IPS DF 4.7 (cell line): Measurements from ENCODE around the gene HHIPL2.

ENCODE experiments used
- DNase-seq: peaks from one replicate; pipeline ENCODE4 v3.0.0-alpha.2; 2013; ENCODE audit warnings: low spot score; ENCODE audit errors: extremely low read depth

Gene HHIPL2

DNA sequence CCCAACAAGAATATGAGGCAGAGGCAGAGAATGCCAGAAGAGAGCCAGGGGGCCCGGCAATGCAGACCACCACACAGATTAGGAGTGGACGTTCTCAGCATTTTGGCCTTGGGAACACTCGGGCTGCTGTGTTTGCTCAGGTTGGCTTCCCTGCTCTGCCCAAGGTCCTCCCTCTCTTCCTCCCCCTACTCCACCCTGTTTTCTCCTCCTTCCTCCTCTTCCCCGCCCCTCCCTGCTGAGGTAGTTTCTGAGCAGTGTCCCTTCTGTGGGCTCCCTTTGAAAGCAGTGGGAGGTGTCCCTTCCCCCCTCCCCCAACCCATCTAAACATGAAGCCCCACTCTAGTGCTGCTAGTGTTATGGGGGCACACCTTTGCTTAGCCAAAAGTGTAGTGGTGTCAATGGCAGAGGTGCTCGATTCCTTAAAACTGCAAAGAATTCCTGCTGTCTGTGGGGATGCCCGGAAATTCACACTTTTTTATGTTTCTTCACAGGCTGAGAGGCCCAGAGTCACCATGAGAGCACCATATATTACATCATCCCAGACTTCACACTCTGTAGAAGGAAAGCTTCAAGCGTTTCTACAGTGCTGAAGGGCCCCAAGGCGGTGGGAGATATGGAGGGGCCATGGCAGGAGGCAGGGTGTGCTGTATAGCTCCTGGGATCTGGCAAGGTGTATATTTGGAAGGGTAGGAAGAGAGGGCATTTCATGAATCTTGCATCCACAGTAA is at the start of gene HHIPL2:
HHIPL2 (minus strand) TSS at position 161 of the 728 bp plus-strand sequence; CDS start at position 101, 60 bp downstream.
- DNase-seq, result no peak

DNA sequence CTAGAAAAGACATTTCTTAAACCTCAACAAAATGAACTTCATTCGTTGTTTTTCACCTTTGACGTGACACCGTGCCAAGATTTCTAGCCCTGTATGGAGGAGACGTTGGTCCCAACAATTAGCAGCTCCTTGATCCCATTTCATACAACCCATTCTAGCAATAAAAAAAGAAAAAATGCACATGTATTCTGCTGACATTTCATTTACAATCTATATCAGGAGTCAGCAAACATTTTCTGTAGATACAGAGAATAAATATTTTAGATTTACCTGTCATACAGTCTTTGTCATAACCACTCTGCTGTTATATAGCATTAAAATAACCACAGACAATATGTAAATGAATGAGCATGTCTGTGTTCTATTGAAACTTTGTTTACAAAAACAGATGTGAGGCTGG is 48.8 kb upstream of the HHIPL2 start:
- DNase-seq, result no peak

DNA sequence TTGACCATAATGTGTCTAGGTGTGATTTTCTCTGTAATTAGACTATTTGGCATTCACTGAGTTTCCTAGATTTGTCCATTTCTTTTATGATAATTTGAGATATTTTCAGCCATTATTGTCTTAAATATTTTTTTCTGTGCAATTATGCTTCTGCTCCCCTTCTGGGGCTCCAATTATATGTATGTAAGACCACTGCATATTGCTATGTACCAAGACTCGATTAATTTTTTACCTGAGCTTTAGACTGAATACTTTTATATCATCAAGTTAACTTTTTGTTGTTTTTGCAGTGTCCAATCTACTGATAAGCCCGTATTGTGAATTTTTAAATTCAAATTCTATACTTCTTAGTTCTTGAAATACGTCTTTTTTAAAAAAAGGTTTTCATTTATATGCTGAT is 46.9 kb upstream of the HHIPL2 start:
- DNase-seq, result no peak

DNA sequence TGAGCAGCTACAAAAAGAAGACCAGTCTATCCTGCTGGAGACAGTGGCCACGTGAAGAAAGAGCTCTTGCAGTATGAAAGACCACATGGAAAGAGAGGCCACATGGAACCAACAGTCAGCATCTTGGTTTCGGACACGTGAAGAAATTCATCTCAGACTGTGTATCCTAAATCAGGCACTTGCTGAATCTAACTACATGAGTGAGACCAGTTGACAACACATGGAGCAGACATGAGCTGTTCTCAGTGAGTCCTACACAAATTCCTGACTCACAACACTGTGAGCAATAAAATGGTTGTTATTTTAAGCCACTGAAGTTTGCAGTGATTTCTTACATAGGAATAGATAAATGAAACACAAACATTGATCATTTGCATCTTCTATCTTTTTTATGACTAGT is 44.3 kb upstream of the HHIPL2 start:
- DNase-seq, result no peak

DNA sequence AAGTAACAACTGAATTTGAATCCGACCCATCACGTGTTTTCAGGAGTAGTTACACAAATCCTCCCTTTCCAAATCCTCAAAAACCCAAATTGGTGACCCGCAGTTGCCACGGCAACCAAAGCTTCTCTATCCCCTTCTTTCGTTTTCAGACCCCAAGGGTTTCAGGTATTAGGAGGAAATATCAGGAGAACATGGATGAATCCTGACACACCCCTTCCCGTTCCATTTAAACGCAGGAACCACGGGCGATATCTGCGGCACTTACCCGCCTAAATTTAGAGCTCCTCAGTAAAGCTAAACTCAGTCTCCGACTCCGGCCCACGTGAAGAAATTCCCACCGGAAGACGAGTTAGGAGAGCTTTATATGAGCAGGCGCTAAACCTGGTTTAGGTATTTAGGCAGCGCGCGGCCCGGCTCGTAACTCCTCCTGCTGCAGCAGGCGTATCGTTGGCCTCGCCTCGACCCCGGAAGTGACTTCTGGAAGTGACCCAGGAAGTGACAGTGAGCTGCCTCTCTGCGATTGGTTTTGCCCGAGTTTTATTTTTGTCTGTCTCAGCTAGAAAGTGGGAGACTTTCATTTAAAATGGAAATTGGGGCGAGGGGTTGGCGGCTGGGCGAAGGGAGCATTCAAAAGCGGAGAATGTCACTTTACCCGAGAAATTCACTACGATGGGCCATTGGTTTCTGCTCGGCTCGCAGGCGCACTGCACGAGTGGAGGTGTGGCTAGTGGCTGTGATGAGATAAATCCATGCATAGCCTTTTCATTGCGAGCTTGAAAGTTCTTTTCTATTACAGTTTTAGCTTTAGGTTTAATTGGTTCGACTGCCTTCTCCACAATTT is 41.8 kb upstream of the HHIPL2 start, which contains the start of gene TAF1A:
TAF1A (minus strand) TSS at position 472 of the 841 bp plus-strand sequence.
- peak; percentile 41 for DNase-seq

DNA sequence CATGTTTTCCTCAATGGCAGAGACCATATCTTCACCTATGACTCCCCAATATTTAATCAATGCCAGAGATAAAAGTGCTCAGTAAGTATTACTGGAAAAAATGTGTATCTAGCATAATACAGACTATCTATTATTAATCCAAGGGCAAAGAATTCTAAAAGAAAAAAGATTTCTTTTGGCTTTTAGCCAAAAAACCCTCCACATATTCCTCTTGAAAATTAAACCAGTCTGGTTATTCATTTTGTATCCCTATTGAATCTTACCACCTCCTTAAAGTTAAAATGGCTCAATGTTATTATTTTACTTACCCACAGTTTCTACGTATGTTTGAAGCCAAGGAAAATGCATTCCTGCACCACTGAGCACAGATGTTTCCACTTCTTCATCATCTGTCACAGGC is 40.2 kb upstream of the HHIPL2 start:
- no peak for DNase-seq

DNA sequence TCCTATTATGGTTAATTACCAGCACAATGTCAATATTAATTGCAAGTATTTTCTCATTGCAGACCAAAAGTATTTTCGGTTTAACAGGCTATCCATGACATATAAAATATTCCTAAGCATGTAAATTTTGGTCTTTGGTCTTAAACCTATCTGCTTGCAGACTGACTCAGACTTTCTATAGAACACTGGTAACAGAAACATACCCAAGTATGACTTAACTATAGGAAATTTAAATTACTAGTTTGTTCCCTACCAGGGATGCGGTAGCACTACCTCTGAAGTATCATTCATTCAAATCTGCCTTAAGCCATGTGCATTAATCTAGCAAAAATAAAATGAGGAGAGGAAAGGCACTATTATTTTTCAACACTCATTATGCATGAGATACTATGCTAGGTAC is 38.9 kb upstream of the HHIPL2 start:
- DNase-seq, result no peak

DNA sequence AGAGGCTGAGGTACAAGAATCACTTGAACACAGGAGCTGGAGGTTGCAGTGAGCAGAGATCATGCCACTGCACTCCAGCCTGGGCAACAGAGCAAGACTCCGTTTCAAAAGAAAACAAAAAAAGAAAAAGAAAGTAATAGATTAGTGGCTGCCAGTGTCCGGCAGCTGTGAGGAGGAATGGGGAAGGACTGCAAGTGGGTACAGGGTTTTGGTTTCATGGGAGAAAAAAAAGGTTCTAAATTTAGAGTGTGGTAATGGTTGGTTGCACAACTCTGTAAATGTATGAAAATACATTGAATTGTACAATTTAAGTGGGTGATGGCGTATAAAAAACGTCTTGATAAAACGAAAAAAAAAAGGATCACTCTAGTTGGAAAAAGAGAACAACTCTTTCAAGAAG is 35.2 kb upstream of the HHIPL2 start:
- no peak for DNase-seq

DNA sequence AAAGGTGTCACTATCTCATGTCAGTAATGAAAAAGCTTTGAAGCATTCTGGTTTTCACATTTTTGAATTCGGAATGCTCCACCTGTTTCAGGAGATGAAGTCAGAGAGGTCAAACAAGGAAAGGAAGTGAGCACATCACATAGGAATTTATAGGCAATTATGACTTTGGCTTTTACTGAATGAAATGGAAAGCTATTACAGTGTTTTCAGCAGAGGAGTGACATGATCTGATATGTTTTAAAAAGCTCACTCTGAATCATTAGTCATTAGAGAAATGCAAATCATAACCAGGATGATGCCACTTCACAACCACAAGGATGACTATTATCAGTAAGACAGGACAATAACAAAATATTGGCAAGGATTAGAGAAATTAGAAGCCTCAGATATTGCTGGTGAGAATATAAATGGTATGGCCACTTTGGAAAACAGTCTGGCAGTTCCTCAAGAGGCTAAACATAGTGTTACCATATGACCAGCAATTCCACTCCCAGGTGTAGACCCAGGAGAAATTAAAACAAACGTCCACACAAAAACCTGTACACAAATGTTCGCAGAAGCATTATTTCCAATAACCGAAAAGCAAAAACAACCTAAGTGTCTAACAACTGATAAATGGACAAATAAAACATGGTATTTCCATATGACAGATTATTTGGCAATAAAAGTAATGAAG is 34.3 kb upstream of the HHIPL2 start:
- DNase-seq, result no peak

DNA sequence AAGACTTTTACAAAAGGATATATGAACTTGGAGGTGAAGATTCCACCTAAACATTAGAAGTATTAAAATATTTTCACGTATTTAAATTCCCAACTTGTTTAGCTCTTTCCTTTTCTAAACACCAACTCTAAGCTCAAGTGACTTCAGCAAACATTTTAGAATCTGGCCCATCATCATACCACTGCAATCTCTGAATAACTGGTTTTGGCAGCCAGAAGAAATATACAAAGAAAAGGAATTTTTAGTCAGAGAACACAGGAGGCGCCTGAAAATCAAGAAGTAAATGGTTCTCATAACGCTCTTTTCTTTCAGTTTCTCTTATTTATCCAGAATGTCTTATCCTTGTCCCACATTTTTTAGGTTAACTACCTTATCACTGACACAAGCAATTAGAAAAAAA is 31.4 kb upstream of the HHIPL2 start:
- no peak for DNase-seq

DNA sequence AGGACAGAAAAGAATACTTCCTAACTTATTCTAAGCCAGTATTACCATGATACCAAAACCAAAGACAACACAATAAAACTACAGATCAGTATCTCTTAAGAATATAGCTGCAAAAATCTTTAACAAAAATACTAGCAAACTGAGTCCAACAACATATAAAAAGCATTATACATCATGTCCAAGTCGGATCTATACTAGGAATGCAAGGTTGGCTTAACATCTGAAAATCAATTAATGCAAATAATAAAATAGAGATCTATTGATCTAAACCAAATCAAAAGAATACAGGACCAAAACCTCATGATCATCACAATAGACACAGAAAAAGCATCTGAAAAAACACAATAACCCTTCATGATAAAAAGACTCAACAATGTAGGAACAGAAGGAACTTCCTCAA is 22.9 kb upstream of the HHIPL2 start:
- no peak for DNase-seq

DNA sequence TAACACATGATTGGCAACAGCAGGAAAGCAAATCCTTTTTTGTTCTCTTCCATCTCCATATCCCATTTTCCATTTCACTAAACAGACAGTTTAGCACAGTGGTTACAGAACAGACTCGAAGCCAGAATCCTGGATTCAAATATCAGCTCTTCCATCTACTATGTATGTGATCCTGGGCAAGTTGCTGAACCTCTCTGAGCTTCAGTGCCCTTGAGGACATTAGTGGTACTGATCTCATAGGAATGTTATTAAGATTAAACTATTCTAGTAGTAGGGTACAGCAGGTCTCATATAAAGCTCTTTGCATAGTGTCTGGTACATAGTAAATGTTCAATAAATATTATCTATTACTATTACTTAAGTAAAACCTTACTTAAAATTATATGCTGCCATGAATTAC is 13.8 kb upstream of the HHIPL2 start:
- no peak for DNase-seq

DNA sequence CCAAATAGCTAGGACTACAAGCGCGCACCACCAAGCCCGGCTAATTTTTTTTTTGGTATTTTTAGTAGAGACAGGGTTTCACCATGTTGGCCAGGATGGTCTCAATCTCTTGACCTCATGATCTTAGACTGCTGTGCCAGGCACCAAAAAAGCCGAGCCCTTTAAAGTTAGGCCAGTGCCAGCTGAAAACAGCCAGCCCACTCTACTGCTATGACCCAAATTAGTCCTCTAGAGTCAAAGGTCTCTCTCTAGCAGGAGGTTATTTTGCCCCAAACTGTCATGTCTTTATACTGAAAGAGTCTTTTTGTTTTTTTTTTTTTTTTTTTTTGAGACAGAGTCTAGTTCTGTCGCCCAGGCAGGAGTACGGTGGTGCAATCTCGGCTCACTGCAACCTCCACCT is 9.7 kb upstream of the HHIPL2 start:
- no peak for DNase-seq

DNA sequence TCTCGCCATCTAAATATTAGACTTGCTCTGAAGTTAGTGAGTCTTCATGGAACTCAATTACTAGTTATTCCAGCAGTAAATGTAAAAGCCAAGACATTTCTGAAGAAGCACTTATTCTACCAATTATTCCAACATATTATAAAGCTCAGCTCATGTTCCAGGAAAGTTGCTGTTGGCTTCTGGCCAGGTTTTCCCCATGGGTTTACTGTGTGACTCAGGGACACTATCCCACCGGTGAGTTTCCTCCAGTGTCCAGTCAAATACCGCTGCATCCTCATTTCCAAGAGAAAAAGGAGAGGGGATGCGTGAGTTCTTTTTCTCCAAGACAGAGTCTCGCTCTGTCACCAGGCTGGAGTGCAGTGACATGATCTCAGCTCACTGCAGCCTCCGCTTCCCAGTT is 9.2 kb upstream of the HHIPL2 start:
- DNase-seq, result no peak

DNA sequence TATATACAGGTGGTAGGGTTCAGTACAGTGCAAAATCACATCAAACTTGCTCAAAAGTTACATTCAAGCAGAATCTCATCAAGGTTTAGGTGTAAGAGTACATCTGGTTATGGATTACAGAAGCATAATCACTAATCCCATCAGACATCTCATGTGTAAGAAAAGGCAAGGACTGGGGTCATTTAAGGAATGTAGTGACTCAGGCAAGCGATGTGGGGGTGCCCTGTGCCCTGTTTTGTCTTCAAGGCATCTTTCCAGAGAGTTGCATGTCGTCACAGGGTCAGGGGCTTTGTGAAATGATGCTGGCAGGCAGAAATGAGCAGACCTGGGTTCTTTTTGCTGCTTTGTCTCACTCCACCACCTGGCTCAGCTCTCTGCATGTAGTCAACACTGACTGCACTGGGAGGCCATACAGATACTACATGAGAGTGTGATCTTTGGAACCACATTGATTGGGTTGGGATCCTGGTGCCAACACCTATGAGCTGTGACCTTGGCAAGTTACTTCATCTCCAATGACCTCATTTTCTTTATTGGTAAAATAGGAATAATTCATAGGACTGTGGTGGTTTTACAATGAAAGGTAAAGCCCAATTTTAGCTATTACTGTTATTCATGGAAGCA is 8.2 kb upstream of the HHIPL2 start:
- DNase-seq, result no peak

DNA sequence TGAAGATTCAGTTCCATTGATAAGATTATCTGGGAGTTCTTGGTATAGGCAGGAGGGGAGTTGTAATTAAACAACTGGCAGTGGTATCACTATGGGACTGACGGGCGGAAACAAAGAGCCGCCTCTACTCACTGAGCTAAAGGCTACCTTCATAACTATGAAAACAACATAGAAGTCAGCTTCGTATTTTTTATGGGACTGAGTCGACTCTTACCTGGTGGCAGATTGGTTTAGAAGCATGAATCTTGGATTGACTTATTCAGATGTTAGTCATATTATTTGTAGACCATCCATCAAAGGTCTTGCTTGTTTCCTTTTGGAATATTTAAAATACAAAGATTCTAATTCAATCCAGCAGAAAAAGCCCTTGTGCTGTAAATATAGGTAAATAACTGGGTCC is 6.3 kb upstream of the HHIPL2 start:
- DNase-seq, result no peak

DNA sequence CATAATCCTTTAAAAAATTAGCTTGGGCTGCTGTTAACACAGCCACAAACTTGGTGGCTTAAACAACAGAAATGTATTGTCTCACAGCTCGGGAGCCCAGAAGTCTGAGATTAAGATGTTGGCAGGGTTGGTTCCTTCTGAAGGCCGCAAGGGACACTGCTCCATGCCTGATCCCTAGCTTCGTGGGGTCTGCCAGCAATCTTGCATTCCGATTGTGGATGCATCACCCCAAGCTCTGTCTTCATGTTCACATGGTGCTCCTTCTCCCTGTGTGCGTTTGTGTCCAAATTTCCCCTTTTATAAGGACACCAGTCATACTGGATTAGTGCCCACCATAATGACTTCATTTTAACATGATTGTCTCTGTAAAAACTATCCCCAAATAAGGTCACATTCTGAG is 5.0 kb upstream of the HHIPL2 start:
- no peak for DNase-seq

DNA sequence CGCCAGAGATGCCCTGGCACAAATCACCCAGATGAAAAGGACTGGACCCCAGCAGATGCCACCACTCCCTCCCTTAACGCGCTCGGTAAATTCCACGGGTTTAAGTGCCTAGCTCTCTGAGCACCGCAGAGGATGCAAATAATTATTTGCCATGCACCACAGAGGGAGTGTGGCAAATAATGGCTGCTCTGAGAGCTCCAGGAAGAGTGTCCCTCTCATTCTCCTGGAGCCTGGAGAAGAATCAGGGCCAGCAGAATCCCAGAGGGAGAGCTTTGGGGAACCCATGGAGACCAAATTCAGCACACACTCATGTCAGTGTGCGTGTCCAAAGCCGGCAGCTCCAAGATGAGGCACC is 667 bp downstream of the HHIPL2 start:
- no peak for DNase-seq

DNA sequence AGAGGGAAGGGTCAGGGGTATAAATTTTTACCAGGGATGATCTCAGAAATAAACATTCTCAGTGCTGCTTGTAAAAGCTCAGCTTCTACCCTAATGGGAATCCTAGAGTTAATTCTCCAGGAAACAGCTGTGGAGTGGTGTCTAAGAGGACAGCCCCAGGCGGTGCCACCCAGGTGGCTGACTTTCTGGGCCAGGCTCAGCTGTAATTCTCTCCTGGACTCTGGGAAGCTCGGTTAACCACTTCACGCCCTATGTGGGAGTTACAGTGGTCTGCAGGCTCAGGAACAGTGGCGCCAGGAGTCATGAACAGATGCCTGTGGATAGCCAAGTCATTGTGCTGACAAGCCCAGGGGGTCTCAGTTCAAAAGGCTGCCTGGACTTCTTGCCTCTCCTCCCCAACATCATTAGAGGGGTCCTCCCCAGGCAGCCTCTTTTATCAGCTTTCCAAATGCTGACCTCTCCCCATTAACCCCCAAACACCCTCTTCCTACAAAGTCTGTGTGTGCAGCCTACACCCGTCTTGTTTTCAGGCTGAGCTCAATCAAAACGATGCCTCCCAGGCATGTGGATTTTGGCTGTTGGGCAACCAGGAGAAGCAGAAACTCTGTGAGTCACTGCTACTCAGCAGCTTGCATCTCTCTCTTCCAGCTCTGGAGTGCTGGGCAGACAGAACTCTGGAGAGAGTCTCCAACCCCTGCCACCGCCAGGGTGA is 1.2 kb downstream of the HHIPL2 start:
- DNase-seq, result no peak

DNA sequence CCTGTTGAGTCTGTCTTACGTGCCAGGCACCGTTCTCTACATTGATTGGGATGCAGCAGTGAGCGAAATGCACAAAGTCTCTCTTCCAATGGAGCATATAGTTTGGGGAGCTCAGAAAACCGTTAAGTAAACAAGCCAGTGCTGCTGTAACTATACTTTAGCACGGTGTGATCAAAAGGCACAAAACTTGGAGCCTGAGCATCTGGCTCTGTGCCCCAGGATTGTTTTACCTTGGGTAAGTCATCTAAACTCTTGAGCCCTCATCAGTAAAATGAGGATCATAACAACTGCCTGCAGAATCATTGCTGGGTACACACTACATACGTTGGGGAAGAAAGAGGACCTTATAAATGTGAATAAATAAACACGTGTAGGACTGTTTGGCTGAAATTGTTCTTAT is 1.8 kb downstream of the HHIPL2 start:
- no peak for DNase-seq

DNA sequence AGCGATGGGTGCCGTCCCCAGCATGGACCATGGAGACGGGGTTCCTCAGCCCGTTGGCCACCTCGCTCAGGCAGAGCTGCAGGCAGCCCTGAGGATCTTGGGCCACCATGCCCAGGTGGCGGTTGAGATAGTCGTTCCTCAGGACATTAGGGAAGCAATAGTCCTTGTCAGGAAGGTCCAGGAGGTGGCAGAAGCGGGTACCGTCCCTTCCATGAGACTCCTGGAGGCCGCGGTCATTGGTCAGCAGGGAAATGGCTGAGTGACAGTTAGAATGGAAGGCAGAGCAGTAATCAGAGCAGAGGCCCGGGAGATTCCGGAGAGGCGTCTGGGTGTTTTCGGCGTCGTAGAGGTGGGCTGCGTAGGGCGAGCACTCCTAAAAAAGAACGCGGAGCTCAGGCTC is 4.1 kb downstream of the HHIPL2 start:
- peak; percentile 9 for DNase-seq
